WTC11 (cell line): ENCODE results near the gene OR3A3. TPM values are rescaled to one million over a fixed set of nuclear protein-coding genes. Genes with fewer than 3 reads are reported as not detected.
"Not testable (repeated sequence)": the region's sequence is repeated elsewhere in the genome, so short reads cannot be mapped to it uniquely, and the experiment has no call there.

Source experiments
- ATAC-seq: fragments of 200-7000 bp; cut with Tn5 transposase; 2 replicates; pipeline ENCODE4 v1.10.0; 2021; ENCODE audit warnings: mild to moderate bottlenecking, moderate library complexity
- CTCF ChIA-PET: fragments of 300-600 bp; sonication (Branson Sonifier 250); formaldehyde crosslinking; loops from one replicate; lab custom pipeline; 2021; ENCODE audit warnings: antibody characterized with exemption; lab: Charles Lee
- POLR2A ChIA-PET: fragments of 350-600 bp; sonication (Branson Sonifier 250); formaldehyde crosslinking; loops from one replicate; lab custom pipeline; 2021; ENCODE audit warnings: antibody characterized with exemption; lab: Charles Lee
- DNase-seq: peaks from one replicate; pipeline ENCODE4 v3.0.0; 2021; ENCODE audit warnings: low spot score
- H3K27ac Mint-ChIP-seq: 2 replicates; pipeline ENCODE4 v1.8.0; 2021; ENCODE audit warnings: mixed read lengths
- H3K27me3 Mint-ChIP-seq: 2 replicates; pipeline ENCODE4 v1.8.0; 2021; ENCODE audit warnings: low read depth, mild to moderate bottlenecking, moderate library complexity, mixed read lengths
- H3K36me3 Mint-ChIP-seq: 2 replicates; pipeline ENCODE4 v1.8.0; 2021; ENCODE audit warnings: mixed read lengths
- H3K4me1 Mint-ChIP-seq: 2 replicates; pipeline ENCODE4 v1.8.0; 2022; ENCODE audit warnings: mixed read lengths
- H3K4me3 Mint-ChIP-seq: 2 replicates; pipeline ENCODE4 v1.8.0; 2021; ENCODE audit warnings: mild to moderate bottlenecking, moderate library complexity, mixed read lengths
- H3K9me3 Mint-ChIP-seq: 2 replicates; pipeline ENCODE4 v1.8.0; 2021; ENCODE audit warnings: mixed read lengths
- CREM ChIP-seq: sonication (generic); formaldehyde crosslinking; IDR thresholded peaks from 2 replicates; pipeline ENCODE4 v1.8.1; 2022; ENCODE audit warnings: mild to moderate bottlenecking, missing genetic modification reagents, moderate library complexity
- ESRRA ChIP-seq: sonication (generic); formaldehyde crosslinking; IDR thresholded peaks from 2 replicates; pipeline ENCODE4 v1.8.1; 2022; ENCODE audit warnings: mild to moderate bottlenecking, missing genetic modification reagents, borderline replicate concordance
- HMGA2 ChIP-seq: fragments of 250-450 bp; sonication (Bioruptor Pico); IDR thresholded peaks from 2 replicates; pipeline ENCODE4 v1.4.0; 2021; ENCODE audit warnings: mild to moderate bottlenecking, moderate library complexity
- IRF2 ChIP-seq: sonication (generic); formaldehyde crosslinking; IDR thresholded peaks from 2 replicates; pipeline ENCODE4 v1.8.0; 2022; ENCODE audit warnings: low read depth, missing genetic modification reagents, borderline replicate concordance
- OVOL2 ChIP-seq: fragments of 250-450 bp; sonication (Bioruptor Pico); IDR thresholded peaks from 2 replicates; pipeline ENCODE4 v1.9.0; 2021; ENCODE audit warnings: mild to moderate bottlenecking, borderline replicate concordance
- SMAD4 ChIP-seq: sonication (generic); formaldehyde crosslinking; IDR thresholded peaks from 2 replicates; pipeline ENCODE4 v1.8.0; 2022; ENCODE audit warnings: mild to moderate bottlenecking, missing genetic modification reagents
- total RNA-seq: library from RNA; stranded (reverse); gene quantifications from 3 replicates; pipeline ENCODE4 v1.2.3, GENCODE V29; 2021
- TF ChIP-seq, protein P1 (sequence below): sonication (generic); formaldehyde crosslinking; IDR thresholded peaks from 2 replicates; pipeline ENCODE4 v1.8.0; 2023; ENCODE audit warnings: missing genetic modification reagents, mild to moderate bottlenecking, borderline replicate concordance
- TF ChIP-seq, protein P2 (sequence below): sonication (generic); formaldehyde crosslinking; IDR thresholded peaks from 2 replicates; pipeline ENCODE4 v1.8.0; 2022; ENCODE audit warnings: mild to moderate bottlenecking, missing genetic modification reagents
- TF ChIP-seq, protein P3 (sequence below): sonication (generic); formaldehyde crosslinking; conservative IDR thresholded peaks from 2 replicates; pipeline ENCODE4 v1.8.1; 2023; ENCODE audit warnings: mild to moderate bottlenecking, low read depth, missing genetic modification reagents, moderate library complexity
- TF ChIP-seq, protein P4 (sequence below): sonication (generic); formaldehyde crosslinking; IDR thresholded peaks from 2 replicates; pipeline ENCODE4 v1.8.1; 2023; ENCODE audit warnings: mild to moderate bottlenecking, moderate library complexity, missing genetic modification reagents
- TF ChIP-seq, protein P5 (sequence below): sonication (generic); formaldehyde crosslinking; IDR thresholded peaks from 2 replicates; pipeline ENCODE4 v1.8.1; 2023; ENCODE audit warnings: mild to moderate bottlenecking, missing genetic modification reagents
- TF ChIP-seq, protein P6 (sequence below): fragments of 250-450 bp; sonication (Bioruptor Pico); conservative IDR thresholded peaks from 2 replicates; pipeline ENCODE4 v1.9.0; 2021; ENCODE audit warnings: mild to moderate bottlenecking
- TF ChIP-seq, protein P7 (sequence below): sonication (generic); formaldehyde crosslinking; IDR thresholded peaks from 2 replicates; pipeline ENCODE4 v1.8.0; 2022; ENCODE audit warnings: mild to moderate bottlenecking, missing genetic modification reagents

OR3A3 gene
- total RNA-seq, 1 experiment from 2014 or later: not detected

DNA sequence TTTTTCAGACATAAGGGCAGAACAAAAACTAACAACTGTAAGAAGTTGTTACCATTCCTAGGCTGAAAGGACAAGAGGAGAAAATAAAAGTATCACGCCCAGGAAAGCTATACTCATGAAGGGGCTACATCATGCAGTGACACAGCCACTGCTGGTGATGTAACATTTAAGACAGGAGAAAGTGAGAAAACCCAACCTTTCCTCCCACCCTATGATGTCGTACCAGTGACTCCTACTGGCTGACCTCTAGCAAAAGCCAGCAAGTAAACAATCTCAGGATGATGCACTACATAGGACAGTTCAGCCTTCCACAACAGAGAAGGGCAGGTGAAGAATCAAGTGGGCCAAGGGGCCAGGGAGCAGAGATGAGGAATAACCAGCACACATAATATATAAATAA, 36.5 kb downstream of the OR3A3 start (continued):
- TF ChIP-seq, protein P1, sequence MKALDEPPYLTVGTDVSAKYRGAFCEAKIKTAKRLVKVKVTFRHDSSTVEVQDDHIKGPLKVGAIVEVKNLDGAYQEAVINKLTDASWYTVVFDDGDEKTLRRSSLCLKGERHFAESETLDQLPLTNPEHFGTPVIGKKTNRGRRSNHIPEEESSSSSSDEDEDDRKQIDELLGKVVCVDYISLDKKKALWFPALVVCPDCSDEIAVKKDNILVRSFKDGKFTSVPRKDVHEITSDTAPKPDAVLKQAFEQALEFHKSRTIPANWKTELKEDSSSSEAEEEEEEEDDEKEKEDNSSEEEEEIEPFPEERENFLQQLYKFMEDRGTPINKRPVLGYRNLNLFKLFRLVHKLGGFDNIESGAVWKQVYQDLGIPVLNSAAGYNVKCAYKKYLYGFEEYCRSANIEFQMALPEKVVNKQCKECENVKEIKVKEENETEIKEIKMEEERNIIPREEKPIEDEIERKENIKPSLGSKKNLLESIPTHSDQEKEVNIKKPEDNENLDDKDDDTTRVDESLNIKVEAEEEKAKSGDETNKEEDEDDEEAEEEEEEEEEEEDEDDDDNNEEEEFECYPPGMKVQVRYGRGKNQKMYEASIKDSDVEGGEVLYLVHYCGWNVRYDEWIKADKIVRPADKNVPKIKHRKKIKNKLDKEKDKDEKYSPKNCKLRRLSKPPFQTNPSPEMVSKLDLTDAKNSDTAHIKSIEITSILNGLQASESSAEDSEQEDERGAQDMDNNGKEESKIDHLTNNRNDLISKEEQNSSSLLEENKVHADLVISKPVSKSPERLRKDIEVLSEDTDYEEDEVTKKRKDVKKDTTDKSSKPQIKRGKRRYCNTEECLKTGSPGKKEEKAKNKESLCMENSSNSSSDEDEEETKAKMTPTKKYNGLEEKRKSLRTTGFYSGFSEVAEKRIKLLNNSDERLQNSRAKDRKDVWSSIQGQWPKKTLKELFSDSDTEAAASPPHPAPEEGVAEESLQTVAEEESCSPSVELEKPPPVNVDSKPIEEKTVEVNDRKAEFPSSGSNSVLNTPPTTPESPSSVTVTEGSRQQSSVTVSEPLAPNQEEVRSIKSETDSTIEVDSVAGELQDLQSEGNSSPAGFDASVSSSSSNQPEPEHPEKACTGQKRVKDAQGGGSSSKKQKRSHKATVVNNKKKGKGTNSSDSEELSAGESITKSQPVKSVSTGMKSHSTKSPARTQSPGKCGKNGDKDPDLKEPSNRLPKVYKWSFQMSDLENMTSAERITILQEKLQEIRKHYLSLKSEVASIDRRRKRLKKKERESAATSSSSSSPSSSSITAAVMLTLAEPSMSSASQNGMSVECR (CRISPR knock-in tag): no peak
- TF ChIP-seq IRF2 (CRISPR knock-in tag): no peak
- TF ChIP-seq HMGA2 (CRISPR knock-in tag): no peak

DNA sequence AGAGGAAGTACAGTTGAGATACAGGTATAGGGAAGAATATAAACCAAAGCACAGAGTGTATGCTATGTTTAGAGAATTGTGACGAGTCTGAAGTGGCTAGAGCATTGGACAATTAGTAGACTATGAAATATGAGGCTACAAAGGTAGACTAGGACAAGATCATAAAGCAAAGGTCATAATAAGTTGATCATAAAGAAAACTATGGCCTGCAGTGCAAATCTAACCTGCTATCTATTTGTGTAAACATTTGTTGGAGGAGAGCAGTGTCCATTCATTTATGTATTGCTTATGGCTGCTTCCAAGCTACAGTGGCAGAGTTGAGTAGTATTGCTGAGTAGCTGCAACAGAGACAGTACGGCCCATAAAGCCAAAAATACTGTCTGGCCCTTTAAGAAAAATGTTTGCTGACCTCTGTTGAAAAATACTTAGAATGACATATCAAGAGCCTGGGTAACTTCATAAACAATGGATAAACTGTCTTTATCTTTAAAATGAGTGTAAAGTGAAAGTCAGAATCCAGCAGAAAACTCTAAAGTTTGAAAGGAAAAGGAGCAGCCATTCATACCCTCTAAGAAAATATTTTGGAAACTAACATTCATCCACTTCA, 37.0 kb downstream of the OR3A3 start:
- no peaks in the 10 kb centered on the region for H3K27me3 Mint-ChIP-seq
- ChIA-PET POLR2A (no interaction called here), CTCF (interaction anchor here (1.0 kb wide), 1 partner anchor 400 kb away, joined by 3 read pairs; no protein-coding TSS in a partner anchor)
- peaks cover 4% of the 10 kb centered on the region; the same call in 1 of the 2 replicates for H3K9me3 Mint-ChIP-seq
- H3K36me3 Mint-ChIP-seq: no peaks in the 10 kb centered on the region
- DNase-seq: no peak
- H3K4me3 Mint-ChIP-seq: no peak overlapping the region
- TF ChIP-seq, protein P2, sequence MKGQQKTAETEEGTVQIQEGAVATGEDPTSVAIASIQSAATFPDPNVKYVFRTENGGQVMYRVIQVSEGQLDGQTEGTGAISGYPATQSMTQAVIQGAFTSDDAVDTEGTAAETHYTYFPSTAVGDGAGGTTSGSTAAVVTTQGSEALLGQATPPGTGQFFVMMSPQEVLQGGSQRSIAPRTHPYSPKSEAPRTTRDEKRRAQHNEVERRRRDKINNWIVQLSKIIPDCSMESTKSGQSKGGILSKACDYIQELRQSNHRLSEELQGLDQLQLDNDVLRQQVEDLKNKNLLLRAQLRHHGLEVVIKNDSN: no peak
- TF ChIP-seq, protein P3, sequence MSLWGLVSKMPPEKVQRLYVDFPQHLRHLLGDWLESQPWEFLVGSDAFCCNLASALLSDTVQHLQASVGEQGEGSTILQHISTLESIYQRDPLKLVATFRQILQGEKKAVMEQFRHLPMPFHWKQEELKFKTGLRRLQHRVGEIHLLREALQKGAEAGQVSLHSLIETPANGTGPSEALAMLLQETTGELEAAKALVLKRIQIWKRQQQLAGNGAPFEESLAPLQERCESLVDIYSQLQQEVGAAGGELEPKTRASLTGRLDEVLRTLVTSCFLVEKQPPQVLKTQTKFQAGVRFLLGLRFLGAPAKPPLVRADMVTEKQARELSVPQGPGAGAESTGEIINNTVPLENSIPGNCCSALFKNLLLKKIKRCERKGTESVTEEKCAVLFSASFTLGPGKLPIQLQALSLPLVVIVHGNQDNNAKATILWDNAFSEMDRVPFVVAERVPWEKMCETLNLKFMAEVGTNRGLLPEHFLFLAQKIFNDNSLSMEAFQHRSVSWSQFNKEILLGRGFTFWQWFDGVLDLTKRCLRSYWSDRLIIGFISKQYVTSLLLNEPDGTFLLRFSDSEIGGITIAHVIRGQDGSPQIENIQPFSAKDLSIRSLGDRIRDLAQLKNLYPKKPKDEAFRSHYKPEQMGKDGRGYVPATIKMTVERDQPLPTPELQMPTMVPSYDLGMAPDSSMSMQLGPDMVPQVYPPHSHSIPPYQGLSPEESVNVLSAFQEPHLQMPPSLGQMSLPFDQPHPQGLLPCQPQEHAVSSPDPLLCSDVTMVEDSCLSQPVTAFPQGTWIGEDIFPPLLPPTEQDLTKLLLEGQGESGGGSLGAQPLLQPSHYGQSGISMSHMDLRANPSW (CRISPR knock-in tag): no peak
- no peak for TF ChIP-seq HMGA2 (CRISPR knock-in tag)
- no peak for TF ChIP-seq SMAD4 (CRISPR knock-in tag)
- TF ChIP-seq, protein P4, sequence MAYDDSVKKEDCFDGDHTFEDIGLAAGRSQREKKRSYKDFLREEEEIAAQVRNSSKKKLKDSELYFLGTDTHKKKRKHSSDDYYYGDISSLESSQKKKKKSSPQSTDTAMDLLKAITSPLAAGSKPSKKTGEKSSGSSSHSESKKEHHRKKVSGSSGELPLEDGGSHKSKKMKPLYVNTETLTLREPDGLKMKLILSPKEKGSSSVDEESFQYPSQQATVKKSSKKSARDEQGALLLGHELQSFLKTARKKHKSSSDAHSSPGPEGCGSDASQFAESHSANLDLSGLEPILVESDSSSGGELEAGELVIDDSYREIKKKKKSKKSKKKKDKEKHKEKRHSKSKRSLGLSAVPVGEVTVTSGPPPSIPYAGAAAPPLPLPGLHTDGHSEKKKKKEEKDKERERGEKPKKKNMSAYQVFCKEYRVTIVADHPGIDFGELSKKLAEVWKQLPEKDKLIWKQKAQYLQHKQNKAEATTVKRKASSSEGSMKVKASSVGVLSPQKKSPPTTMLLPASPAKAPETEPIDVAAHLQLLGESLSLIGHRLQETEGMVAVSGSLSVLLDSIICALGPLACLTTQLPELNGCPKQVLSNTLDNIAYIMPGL (CRISPR knock-in tag): no peak
- no peak for TF ChIP-seq OVOL2 (CRISPR knock-in tag)
- TF ChIP-seq, protein P5, sequence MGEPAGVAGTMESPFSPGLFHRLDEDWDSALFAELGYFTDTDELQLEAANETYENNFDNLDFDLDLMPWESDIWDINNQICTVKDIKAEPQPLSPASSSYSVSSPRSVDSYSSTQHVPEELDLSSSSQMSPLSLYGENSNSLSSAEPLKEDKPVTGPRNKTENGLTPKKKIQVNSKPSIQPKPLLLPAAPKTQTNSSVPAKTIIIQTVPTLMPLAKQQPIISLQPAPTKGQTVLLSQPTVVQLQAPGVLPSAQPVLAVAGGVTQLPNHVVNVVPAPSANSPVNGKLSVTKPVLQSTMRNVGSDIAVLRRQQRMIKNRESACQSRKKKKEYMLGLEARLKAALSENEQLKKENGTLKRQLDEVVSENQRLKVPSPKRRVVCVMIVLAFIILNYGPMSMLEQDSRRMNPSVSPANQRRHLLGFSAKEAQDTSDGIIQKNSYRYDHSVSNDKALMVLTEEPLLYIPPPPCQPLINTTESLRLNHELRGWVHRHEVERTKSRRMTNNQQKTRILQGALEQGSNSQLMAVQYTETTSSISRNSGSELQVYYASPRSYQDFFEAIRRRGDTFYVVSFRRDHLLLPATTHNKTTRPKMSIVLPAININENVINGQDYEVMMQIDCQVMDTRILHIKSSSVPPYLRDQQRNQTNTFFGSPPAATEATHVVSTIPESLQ: no peak
- TF ChIP-seq ESRRA (CRISPR knock-in tag): no peak
- no peak for TF ChIP-seq IRF2 (CRISPR knock-in tag)
- TF ChIP-seq, protein P6, sequence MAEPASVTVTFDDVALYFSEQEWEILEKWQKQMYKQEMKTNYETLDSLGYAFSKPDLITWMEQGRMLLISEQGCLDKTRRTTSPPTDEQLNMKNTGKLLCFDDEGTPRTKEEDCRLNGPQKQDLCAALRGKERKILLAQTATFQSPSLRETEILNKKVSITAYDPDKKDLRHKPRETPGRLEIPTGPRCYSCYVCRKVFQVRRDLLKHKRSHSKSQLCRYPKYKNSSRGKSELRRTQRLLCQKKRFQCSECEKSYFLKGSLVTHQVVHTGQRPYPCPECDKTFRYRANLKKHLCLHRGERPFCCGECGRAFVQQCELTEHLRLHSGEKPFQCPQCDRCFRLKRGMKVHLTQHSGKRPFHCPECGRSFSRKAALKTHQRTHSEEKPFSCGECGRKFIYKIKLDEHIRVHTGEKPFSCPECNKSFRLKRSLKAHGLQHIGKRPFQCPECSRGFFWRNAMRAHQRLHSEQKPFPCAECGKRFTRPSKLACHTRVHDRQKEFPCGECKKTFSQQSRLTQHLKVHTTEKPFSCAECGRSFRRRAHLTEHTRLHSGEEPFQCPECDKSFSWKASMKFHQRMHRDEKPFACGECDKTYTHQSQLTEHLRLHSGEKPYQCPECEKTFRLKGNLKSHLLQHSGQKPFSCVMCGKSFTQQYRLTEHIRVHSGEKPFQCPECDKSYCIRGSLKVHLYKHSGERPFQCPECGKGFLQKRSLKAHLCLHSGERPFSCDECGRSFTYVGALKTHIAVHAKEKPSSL (CRISPR knock-in tag): no peak
- TF ChIP-seq CREM (CRISPR knock-in tag): no peak
- TF ChIP-seq, protein P7, sequence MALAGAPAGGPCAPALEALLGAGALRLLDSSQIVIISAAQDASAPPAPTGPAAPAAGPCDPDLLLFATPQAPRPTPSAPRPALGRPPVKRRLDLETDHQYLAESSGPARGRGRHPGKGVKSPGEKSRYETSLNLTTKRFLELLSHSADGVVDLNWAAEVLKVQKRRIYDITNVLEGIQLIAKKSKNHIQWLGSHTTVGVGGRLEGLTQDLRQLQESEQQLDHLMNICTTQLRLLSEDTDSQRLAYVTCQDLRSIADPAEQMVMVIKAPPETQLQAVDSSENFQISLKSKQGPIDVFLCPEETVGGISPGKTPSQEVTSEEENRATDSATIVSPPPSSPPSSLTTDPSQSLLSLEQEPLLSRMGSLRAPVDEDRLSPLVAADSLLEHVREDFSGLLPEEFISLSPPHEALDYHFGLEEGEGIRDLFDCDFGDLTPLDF: no peak
- no peaks in the 10 kb centered on the region for H3K4me1 Mint-ChIP-seq
- ATAC-seq: no peak
- no peak overlapping the region for H3K27ac Mint-ChIP-seq

DNA sequence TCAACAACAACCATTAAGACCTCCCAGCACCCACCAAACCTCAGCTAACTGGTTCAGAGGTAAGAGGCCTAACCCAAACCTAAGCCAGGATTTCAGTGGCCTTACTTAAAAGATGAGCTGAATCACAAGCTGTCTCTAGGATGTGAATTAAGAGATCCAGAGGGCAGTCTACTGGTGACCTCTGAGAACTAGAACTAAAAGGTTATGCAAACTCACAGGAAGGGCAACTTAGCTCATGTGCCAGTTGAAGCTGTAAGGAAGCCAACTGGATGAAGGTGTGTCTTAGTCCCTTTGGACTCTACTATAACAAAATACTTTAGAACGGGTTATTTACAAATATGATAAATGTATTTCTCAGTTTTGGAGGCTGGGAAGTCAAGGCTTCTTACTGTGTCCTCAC, 55.2 kb downstream of the OR3A3 start:
- DNase-seq, H3K27ac Mint-ChIP-seq, H3K4me3 Mint-ChIP-seq, H3K4me1 Mint-ChIP-seq, POLR2A ChIA-PET, H3K36me3 Mint-ChIP-seq, ATAC-seq, H3K27me3 Mint-ChIP-seq, CTCF ChIA-PET: not testable (repeated sequence)
- H3K9me3 Mint-ChIP-seq: peaks cover 14% of the 10 kb centered on the region
